Omental fat pad (tissue), 4 donors: ENCODE results near the gene FIP1L1. TPM values are rescaled to one million over a fixed set of nuclear protein-coding genes. Genes with fewer than 3 reads are reported as not detected.

Experiments used
- ATAC-seq: fragments of 150-250 bp; one replicate; pipeline ENCODE4 v1.9.1; 2016; ENCODE audit warnings: mild to moderate bottlenecking, moderate library complexity; ENCODE audit not compliant: low FRiP score
- DNase-seq: peaks from one replicate; pipeline ENCODE4 v3.0.0-alpha.2; 2019; ENCODE audit warnings: low spot score
- total RNA-seq, 4 donors: library from RNA; depleted of rRNA; stranded (reverse); fragments of >200 nt; gene quantifications; one replicate each; pipeline ENCODE4 v1.1.0, GENCODE V29; 2016
- TF ChIP-seq, protein P1 (sequence below), 3 donors: fragments of 450-650 bp; IDR thresholded peaks; one replicate each; pipeline ENCODE4 v1.5.1; 2016 to 2017; ENCODE audit warnings: antibody characterized with exemption in 3 of 3, mild to moderate bottlenecking in 3 of 3, moderate library complexity in 2 of 3

Gene FIP1L1
- total RNA-seq, 4 donors from 2014 or later, result 31.6 to 51.4 (median 38.7) TPM

DNA sequence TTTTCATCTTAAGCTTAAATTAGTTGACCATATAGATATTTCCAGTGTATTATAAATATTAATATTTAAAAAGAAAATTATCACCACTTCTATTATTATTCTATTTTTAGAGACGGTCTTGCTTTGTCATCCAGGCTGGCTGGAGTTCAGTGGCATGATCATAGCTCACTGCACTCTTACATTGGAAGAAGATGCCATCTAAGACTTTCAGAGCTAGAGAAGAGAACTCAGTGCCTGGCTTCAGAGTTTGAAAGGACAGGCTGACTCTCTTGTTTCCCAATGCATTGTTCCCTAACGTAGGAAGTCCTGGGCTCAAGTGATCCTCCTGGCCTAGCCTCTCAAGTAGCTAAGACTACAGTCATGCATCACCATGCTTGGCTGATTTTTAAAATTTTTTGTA lies 75.9 kb downstream of the FIP1L1 start:
- DNase-seq (no peak), ATAC-seq (no peak)
- TF ChIP-seq, protein P1, sequence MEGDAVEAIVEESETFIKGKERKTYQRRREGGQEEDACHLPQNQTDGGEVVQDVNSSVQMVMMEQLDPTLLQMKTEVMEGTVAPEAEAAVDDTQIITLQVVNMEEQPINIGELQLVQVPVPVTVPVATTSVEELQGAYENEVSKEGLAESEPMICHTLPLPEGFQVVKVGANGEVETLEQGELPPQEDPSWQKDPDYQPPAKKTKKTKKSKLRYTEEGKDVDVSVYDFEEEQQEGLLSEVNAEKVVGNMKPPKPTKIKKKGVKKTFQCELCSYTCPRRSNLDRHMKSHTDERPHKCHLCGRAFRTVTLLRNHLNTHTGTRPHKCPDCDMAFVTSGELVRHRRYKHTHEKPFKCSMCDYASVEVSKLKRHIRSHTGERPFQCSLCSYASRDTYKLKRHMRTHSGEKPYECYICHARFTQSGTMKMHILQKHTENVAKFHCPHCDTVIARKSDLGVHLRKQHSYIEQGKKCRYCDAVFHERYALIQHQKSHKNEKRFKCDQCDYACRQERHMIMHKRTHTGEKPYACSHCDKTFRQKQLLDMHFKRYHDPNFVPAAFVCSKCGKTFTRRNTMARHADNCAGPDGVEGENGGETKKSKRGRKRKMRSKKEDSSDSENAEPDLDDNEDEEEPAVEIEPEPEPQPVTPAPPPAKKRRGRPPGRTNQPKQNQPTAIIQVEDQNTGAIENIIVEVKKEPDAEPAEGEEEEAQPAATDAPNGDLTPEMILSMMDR (IDR thresholded peaks at IDR 0.05), result no peak

GRCh38 chr4:53455766-53456165 lies 78.3 kb downstream of the FIP1L1 start:
- DNase-seq (no peak), ATAC-seq (no peak)
- TF ChIP-seq, protein P1 (IDR thresholded peaks at IDR 0.05), result no peak

- DNase-seq (no peak), ATAC-seq (no peak)
- TF ChIP-seq, protein P1 (IDR thresholded peaks at IDR 0.05), result no peak
These were observed 78.7 kb downstream of the FIP1L1 start for GRCh38 chr4:53456178-53456577.

DNA sequence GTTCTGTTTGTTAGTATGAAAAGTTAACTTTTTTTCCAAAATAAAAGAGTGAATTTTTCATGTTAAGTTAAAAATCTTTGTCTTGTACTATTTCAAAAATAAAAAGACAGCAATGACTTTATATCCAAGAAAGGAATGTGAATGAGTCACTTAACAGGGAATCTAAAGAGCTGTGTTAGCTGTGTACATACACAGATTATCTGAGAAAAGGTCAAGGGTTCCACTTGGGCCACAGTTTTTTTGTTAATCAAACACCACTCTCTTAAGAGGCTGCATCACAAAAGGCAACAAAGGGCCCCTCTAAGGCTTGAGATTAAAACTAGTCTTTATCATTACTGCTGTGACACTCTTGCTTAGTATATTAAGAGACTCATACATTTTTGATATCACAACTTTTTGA lies 82.1 kb downstream of the FIP1L1 start:
- TF ChIP-seq, protein P1 (IDR thresholded peaks at IDR 0.05), result no peak
- DNase-seq, result no peak
- ATAC-seq, result no peak

DNA sequence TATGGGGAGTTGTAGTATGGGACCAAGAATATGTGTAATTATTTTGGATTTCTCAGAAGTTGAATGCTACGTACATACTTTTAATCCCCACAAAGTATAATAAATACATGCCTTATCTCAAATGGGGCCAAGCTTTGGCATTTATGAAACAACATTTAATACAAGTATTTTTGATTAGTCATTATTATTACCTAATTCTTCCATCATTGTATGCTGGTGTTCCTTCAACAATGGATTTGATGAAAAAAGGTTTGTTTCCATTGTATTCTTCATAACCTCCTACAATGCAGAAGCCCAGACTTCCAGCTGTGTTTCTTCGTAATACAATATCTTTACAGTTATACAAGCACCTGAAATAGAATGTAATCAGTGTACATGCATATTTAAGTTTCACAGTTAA lies 83.8 kb downstream of the FIP1L1 start:
- TF ChIP-seq, protein P1 (IDR thresholded peaks at IDR 0.05), result no peak
- DNase-seq (no peak), ATAC-seq (no peak)

- DNase-seq, result no peak
- ATAC-seq, result no peak
- TF ChIP-seq, protein P1 (IDR thresholded peaks at IDR 0.05), result no peak
These were observed 85.9 kb downstream of the FIP1L1 start for GRCh38 chr4:53463340-53463739.

- TF ChIP-seq, protein P1 (IDR thresholded peaks at IDR 0.05), result no peak
- DNase-seq (no peak), ATAC-seq (no peak)
These were observed 87.8 kb downstream of the FIP1L1 start for GRCh38 chr4:53465281-53465680.
